ENCODE data around the gene LAG3.

Gene LAG3

GRCh38 chr12:6759741-6760140 is 12.6 kb upstream of the LAG3 start:
- no peak for DNase-seq (ENCODE audit: low read depth in 1 of 2, low spot score in 1 of 2)
- in situ Hi-C loops (cut with HindIII; ENCODE audit: low pct_unique_long_range_greater_than_20kb, low sequenced_read_pairs), result no loop called here
- no peak for TF ChIP-seq JUND (IDR thresholded peaks at IDR 0.05; ENCODE audit: low read depth)

- in situ Hi-C loops (cut with HindIII; ENCODE audit: low pct_unique_long_range_greater_than_20kb, low sequenced_read_pairs), result no loop called here
- no peak for TF ChIP-seq JUND (IDR thresholded peaks at IDR 0.05; ENCODE audit: low read depth)
- DNase-seq (ENCODE audit: low read depth in 1 of 2, low spot score in 1 of 2), result no peak
Observed at GRCh38 chr12:6763380-6763779, 8.9 kb upstream of the LAG3 start.

- TF ChIP-seq JUND (IDR thresholded peaks at IDR 0.05; ENCODE audit: low read depth), result no peak
- DNase-seq (ENCODE audit: low read depth in 1 of 2, low spot score in 1 of 2), result peak; percentile 62 to 96
- in situ Hi-C loops (cut with HindIII; ENCODE audit: low pct_unique_long_range_greater_than_20kb, low sequenced_read_pairs), result no loop called here
Observed at GRCh38 chr12:6764011-6764828, 8.1 kb upstream of the LAG3 start.

GRCh38 chr12:6765048-6765633 is 7.2 kb upstream of the LAG3 start:
- no peak for DNase-seq (ENCODE audit: low read depth in 1 of 2, low spot score in 1 of 2)
- in situ Hi-C loops (cut with HindIII; ENCODE audit: low pct_unique_long_range_greater_than_20kb, low sequenced_read_pairs), result no loop called here
- TF ChIP-seq JUND (IDR thresholded peaks at IDR 0.05; ENCODE audit: low read depth), result no peak

GRCh38 chr12:6765634-6766581 is 6.4 kb upstream of the LAG3 start, which contains the start of gene PTMS:
Gene PTMS (plus strand): TSS chr12:6766363. CDS start chr12:6766706, 343 bp downstream.
- peak; percentile 55 to 92 for DNase-seq (ENCODE audit: low read depth in 1 of 2, low spot score in 1 of 2)
- no peak for TF ChIP-seq JUND (IDR thresholded peaks at IDR 0.05; ENCODE audit: low read depth)
- in situ Hi-C loops (cut with HindIII; ENCODE audit: low pct_unique_long_range_greater_than_20kb, low sequenced_read_pairs), result no loop called here

GRCh38 chr12:6766651-6767349 is 5.5 kb upstream of the LAG3 start:
- DNase-seq (ENCODE audit: low read depth in 1 of 2, low spot score in 1 of 2), result peak in 1 of 2 experiments; percentile 54
- in situ Hi-C loops (cut with HindIII; ENCODE audit: low pct_unique_long_range_greater_than_20kb, low sequenced_read_pairs), result no loop called here
- no peak for TF ChIP-seq JUND (IDR thresholded peaks at IDR 0.05; ENCODE audit: low read depth)

GRCh38 chr12:6767353-6768319 is 4.7 kb upstream of the LAG3 start:
- in situ Hi-C loops (cut with HindIII; ENCODE audit: low pct_unique_long_range_greater_than_20kb, low sequenced_read_pairs), result no loop called here
- no peak for DNase-seq (ENCODE audit: low read depth in 1 of 2, low spot score in 1 of 2)
- no peak for TF ChIP-seq JUND (IDR thresholded peaks at IDR 0.05; ENCODE audit: low read depth)

- in situ Hi-C loops (cut with HindIII; ENCODE audit: low pct_unique_long_range_greater_than_20kb, low sequenced_read_pairs), result no loop called here
- DNase-seq (ENCODE audit: low read depth in 1 of 2, low spot score in 1 of 2), result no peak
- TF ChIP-seq JUND (IDR thresholded peaks at IDR 0.05; ENCODE audit: low read depth), result no peak
Observed at GRCh38 chr12:6768437-6768914, 3.8 kb upstream of the LAG3 start.

GRCh38 chr12:6768990-6769389 is 3.3 kb upstream of the LAG3 start:
- no peak for DNase-seq (ENCODE audit: low read depth in 1 of 2, low spot score in 1 of 2)

GRCh38 chr12:6769666-6770065 is 2.7 kb upstream of the LAG3 start:
- TF ChIP-seq JUND (IDR thresholded peaks at IDR 0.05; ENCODE audit: low read depth), result no peak
- in situ Hi-C loops (cut with HindIII; ENCODE audit: low pct_unique_long_range_greater_than_20kb, low sequenced_read_pairs), result no loop called here
- DNase-seq (ENCODE audit: low read depth in 1 of 2, low spot score in 1 of 2), result no peak

More at GRCh38 chr12:6768990-6769389, 3.3 kb upstream of the LAG3 start:
- in situ Hi-C loops (cut with HindIII; ENCODE audit: low pct_unique_long_range_greater_than_20kb, low sequenced_read_pairs), result no loop called here
- no peak for TF ChIP-seq JUND (IDR thresholded peaks at IDR 0.05; ENCODE audit: low read depth)

GRCh38 chr12:6770094-6770493 is 2.2 kb upstream of the LAG3 start:
- TF ChIP-seq JUND (IDR thresholded peaks at IDR 0.05; ENCODE audit: low read depth), result no peak
- in situ Hi-C loops (cut with HindIII; ENCODE audit: low pct_unique_long_range_greater_than_20kb, low sequenced_read_pairs), result no loop called here
- DNase-seq (ENCODE audit: low read depth in 1 of 2, low spot score in 1 of 2), result no peak
